ENCODE results near the gene SASS6.

SASS6 gene

DNA sequence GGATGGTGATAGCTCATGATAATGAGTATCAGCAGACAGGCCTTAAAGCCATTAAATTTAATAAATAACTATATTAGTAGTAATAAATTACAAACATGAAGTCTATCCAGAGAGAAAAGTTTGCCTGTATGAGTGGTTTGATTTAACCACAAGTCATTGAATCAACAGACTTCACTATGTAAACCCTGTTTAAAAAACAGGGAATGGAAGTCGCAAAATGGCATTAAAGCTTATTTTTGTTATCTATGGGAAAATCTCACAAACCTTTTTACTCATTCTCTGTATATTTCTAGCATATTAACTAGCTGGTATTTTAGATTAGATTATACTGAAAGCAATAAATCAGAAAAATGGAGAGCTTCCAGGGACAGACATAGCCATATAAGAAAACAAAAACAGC is 45.3 kb downstream of the SASS6 start:
- Histone ChIP-seq H3K27ac (replicated peaks) (no peak overlapping the region), H3K27me3 (ENCODE audit: insufficient read depth, poor library complexity, severe bottlenecking) (no peaks in the 10 kb centered on the region), H3K4me3 (replicated peaks; ENCODE audit: insufficient read depth, low read length) (no peak overlapping the region)
- TF ChIP-seq SPI1 (IDR thresholded peaks at IDR 0.05; ENCODE audit: borderline replicate concordance, low read depth) = no peak
- no peak for DNase-seq (ENCODE audit: low read depth in 1 of 2, low spot score in 1 of 2)

DNA sequence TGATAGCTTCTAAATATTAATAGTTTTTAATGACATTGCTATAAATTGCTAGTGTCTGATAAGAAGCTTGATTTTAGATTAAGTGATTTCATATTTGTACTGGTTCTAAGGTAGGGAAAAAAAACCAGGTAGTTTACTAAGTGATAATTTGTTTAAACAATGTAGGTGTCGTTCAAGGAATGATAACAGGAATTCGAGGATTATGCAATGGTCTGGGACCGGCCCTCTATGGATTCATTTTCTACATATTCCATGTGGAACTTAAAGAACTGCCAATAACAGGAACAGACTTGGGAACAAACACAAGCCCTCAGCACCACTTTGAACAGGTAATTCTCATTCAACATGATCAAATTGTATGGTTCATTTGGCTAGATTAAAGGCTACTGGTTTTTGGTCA is 52.4 kb downstream of the SASS6 start:
- Histone ChIP-seq H3K4me3 (replicated peaks; ENCODE audit: insufficient read depth, low read length) (no peak overlapping the region), H3K27me3 (ENCODE audit: insufficient read depth, poor library complexity, severe bottlenecking) (no peaks in the 10 kb centered on the region), H3K27ac (replicated peaks) (no peak overlapping the region)
- no peak for DNase-seq (ENCODE audit: low read depth in 1 of 2, low spot score in 1 of 2)
- TF ChIP-seq REST (IDR thresholded peaks at IDR 0.05; ENCODE audit: insufficient replicate concordance, low read depth) (no peak), GABPA (IDR thresholded peaks at IDR 0.05; ENCODE audit: low read depth) (no peak), POLR2AphosphoS5 (IDR thresholded peaks at IDR 0.05; ENCODE audit: low read depth) (no peak), SPI1 (IDR thresholded peaks at IDR 0.05; ENCODE audit: borderline replicate concordance, low read depth) (no peak)
- TF ChIP-seq, protein P1, sequence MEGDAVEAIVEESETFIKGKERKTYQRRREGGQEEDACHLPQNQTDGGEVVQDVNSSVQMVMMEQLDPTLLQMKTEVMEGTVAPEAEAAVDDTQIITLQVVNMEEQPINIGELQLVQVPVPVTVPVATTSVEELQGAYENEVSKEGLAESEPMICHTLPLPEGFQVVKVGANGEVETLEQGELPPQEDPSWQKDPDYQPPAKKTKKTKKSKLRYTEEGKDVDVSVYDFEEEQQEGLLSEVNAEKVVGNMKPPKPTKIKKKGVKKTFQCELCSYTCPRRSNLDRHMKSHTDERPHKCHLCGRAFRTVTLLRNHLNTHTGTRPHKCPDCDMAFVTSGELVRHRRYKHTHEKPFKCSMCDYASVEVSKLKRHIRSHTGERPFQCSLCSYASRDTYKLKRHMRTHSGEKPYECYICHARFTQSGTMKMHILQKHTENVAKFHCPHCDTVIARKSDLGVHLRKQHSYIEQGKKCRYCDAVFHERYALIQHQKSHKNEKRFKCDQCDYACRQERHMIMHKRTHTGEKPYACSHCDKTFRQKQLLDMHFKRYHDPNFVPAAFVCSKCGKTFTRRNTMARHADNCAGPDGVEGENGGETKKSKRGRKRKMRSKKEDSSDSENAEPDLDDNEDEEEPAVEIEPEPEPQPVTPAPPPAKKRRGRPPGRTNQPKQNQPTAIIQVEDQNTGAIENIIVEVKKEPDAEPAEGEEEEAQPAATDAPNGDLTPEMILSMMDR (IDR thresholded peaks at IDR 0.05; ENCODE audit: insufficient read depth, low read length) = no peak

DNA sequence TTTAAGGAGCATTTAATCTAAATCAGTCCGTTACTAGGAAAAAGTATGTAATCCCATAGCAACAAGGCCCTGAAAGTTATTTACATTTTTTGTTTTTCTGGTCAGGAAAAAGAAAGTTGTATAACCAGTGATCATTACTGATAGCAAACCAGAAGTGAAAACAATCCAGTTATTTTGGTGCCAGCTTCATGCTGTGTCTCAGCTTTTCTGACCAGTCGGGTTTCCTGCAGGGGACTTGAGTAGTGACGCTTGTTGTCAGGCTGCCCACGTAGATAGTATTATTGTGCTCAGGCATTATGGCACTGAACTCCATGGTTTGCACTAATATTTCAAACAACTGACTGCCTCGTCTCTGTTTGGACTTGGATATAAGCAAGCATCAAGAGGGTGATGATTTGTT is 55.2 kb downstream of the SASS6 start:
- no peak overlapping the region for H3K4me3 ChIP-seq (replicated peaks; ENCODE audit: insufficient read depth, low read length)
- TF ChIP-seq GABPA (IDR thresholded peaks at IDR 0.05; ENCODE audit: low read depth) (no peak), REST (IDR thresholded peaks at IDR 0.05; ENCODE audit: insufficient replicate concordance, low read depth) (no peak), SPI1 (IDR thresholded peaks at IDR 0.05; ENCODE audit: borderline replicate concordance, low read depth) (no peak)

GRCh38 chr1:100076744-100077143 is 56.0 kb downstream of the SASS6 start:
- no peak for DNase-seq (ENCODE audit: low read depth in 1 of 2, low spot score in 1 of 2)
- Histone ChIP-seq H3K27ac (replicated peaks) (no peak overlapping the region), H3K4me3 (replicated peaks; ENCODE audit: insufficient read depth, low read length) (no peak overlapping the region), H3K27me3 (ENCODE audit: insufficient read depth, poor library complexity, severe bottlenecking) (no peaks in the 10 kb centered on the region)
- TF ChIP-seq, protein P1 (IDR thresholded peaks at IDR 0.05; ENCODE audit: insufficient read depth, low read length) = no peak
- no peak for TF ChIP-seq POLR2AphosphoS5 (IDR thresholded peaks at IDR 0.05; ENCODE audit: low read depth)
- TF ChIP-seq GABPA (IDR thresholded peaks at IDR 0.05; ENCODE audit: low read depth) = no peak
- TF ChIP-seq SPI1 (IDR thresholded peaks at IDR 0.05; ENCODE audit: borderline replicate concordance, low read depth) = no peak
- no peak for TF ChIP-seq REST (IDR thresholded peaks at IDR 0.05; ENCODE audit: insufficient replicate concordance, low read depth)

More for the DNA sequence above, 55.2 kb downstream of the SASS6 start:
- no peak overlapping the region for H3K27ac ChIP-seq (replicated peaks)
- no peak for DNase-seq (ENCODE audit: low read depth in 1 of 2, low spot score in 1 of 2)
- H3K27me3 ChIP-seq (ENCODE audit: insufficient read depth, poor library complexity, severe bottlenecking) = no peaks in the 10 kb centered on the region

Measured in HL-60 (cell line).